ENCODE data around the gene TEX9.
"Not testable (repeated sequence)": the region's sequence is repeated elsewhere in the genome, so short reads cannot be mapped to it uniquely, and the experiment has no call there.

The TEX9 gene

GRCh38 chr15:56365075-56365711, at the start of gene TEX9:
Gene TEX9, plus strand, starts transcription at chr15:56365426. Its CDS starts 25 bp downstream, at chr15:56365451.
- peak; percentile 26 to 44 (median 37) for DNase-seq (ENCODE audit: low read depth in 3 of 3)

- not testable (repeated sequence) for DNase-seq (ENCODE audit: low read depth in 3 of 3)
These were observed 48.7 kb upstream of the TEX9 start for GRCh38 chr15:56316561-56316960.

DNA sequence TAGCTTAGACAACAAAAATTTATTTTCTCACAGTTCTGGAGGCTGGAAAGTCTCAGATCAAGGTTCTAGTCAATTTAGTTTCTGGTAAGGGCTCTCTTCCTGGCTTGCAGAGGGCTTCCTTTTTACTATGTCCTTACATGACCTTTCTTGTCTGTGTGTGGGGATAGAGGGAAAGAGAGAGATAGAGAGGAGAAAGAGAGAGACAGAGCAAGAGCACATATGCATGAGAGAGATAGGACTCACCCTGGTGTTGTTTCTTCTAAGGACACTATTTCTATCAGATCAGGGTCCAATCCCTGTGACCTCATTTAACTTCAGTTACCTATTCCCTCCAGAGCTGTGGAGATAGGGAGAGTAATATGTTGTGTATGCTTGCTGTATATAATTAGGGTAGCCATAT, 44.9 kb upstream of the TEX9 start:
- no peak for DNase-seq (ENCODE audit: low read depth in 3 of 3)

GRCh38 chr15:56320861-56321260, 44.4 kb upstream of the TEX9 start:
- no peak for DNase-seq (ENCODE audit: low read depth in 3 of 3)

DNA sequence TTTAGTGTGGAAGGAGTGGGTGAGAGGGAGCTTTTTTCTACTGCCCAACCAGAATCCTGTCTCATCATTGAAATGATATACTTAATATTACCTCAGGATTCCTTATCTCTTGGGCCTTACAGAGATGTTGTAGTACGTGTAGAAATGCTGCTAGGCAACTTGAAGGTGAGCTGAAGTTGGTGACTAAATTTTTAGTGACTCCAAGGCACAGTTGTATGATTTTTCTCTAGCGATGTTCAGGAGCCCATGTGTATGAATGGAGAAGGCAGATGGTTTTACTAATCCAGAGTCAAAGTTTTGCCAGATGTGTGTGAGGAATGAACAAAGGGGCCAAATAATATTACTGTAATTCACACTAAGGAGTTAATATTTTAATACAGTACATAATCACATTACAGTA, 42.8 kb upstream of the TEX9 start:
- DNase-seq (ENCODE audit: low read depth in 3 of 3): no peak

- no peak for DNase-seq (ENCODE audit: low read depth in 3 of 3)
These were observed 41.8 kb upstream of the TEX9 start for GRCh38 chr15:56323435-56323834.

DNA sequence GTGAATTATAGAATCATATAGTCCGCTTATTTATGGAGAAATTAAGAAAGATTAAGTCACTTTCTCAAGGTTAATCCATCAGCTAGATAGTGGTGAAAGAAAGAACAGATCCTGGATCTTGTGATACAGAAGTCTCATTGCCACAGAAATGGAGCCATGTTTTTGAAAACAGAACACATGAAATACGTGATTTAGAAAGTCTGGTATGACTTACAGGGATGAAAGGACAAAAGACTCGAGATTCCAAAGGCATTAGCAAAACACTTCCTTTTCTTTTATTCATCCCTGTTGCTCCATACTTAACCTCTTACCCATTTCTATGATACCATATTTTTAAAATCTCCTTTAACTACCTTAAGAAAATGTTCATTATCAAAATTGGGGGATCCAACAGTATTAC, 40.0 kb upstream of the TEX9 start:
- DNase-seq (ENCODE audit: low read depth in 3 of 3): no peak

DNA sequence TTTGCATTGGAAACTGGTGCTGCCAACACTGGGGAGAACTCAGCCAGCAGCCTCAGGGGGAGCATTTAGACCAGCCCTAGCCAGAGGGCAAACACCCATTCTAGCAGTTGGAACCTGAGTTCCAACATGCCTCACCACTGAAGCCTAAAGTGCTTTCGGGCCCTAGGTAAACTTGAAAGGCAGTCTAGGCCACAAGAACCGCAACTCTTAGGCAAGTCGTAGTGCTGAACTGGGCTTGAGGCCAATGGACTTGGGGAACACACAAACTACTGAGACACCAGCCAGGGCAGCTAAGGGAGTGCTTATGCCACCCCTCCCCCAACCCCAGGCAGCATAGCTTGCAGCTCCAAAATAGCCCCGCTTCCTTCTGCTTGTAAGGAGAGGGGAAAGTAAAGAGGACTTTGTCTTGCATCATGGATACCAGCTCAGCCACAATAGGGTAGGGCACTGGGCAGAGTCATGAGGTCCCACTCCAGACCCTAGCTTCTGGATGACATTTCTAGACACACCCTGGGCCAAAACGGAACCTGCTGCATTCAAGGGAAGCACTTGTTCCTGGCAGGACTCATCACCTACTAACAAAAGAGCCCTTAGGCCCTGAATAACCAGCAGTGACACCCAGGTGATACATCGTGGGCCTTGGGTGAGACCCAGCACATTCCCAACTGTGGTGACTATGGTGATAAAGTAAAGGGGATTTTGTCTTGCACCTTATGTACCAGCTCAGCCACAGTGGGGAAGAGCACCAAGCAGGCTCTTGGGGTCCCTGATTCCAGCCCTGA, 37.3 kb upstream of the TEX9 start:
- no peak for DNase-seq (ENCODE audit: low read depth in 3 of 3)

- DNase-seq (ENCODE audit: low read depth in 3 of 3): no peak
These were observed 28.0 kb upstream of the TEX9 start for GRCh38 chr15:56337084-56337725.

- no peak for DNase-seq (ENCODE audit: low read depth in 3 of 3)
These were observed 25.6 kb upstream of the TEX9 start for GRCh38 chr15:56339594-56339993.

DNA sequence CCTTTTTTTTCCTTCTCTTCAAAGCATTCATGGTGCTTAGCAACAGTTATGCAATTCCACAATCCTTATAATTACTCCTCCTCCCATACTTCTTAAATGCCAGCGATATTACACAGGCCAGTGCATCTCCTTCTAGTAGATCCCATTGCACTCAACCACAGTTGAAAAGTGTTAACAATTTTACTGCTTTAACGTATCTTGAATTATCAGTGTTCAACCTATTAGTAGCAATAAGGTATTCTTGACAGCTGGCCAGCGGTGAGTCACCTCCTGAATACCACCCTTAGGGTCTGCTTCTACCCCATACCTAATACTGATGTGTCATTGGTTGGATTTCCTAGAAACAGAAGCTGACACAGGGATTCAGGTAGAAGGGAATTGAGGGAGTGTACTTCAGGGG, 24.0 kb upstream of the TEX9 start:
- no peak for DNase-seq (ENCODE audit: low read depth in 3 of 3)

DNA sequence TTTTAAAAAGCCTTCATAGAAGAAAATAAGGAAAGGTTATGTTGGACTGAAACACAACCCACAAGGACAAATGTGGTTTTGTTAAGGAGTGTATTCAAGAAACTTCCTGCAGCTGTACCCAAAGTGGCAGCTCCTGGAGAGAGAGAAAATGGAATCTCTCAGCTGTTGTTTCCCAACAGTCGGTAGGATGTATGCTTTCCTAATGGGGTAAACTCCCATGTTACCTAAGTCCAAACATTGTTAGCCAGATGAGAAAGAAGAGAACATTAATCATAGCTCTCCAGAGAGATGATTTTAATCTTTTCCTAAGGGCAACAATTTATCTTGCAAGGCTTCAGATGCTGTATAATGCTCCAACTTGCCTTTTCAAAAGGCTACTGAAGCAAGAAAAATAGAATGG, 22.6 kb upstream of the TEX9 start:
- no peak for DNase-seq (ENCODE audit: low read depth in 3 of 3)

- DNase-seq (ENCODE audit: low read depth in 3 of 3): no peak
These were observed 21.3 kb upstream of the TEX9 start for GRCh38 chr15:56343879-56344278.

- DNase-seq (ENCODE audit: low read depth in 3 of 3): no peak
These were observed 20.9 kb upstream of the TEX9 start for GRCh38 chr15:56344336-56344735.

- DNase-seq (ENCODE audit: low read depth in 3 of 3): no peak
These were observed 18.8 kb upstream of the TEX9 start for GRCh38 chr15:56346414-56346813.

GRCh38 chr15:56349554-56349953, 15.7 kb upstream of the TEX9 start:
- no peak for DNase-seq (ENCODE audit: low read depth in 3 of 3)

DNA sequence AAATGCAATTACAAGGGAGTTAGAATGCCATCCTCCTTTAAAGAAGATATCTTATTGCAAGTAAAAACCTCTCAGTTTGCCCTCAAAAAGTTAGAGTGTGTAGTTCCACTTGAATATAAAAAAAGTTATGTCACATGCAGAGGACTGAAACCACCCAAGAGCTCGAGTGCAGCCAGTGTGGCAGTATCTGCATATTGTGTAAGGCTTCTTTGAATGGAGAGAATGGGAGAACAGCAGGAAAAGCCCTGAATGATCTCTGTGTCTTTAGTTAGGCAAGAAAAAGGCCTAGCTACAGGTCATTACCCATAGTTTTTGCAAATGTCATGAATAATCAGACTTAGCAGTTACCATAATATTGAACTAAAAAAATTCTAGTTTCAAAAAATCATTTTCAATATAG, 13.9 kb upstream of the TEX9 start:
- DNase-seq (ENCODE audit: low read depth in 3 of 3): no peak

DNA sequence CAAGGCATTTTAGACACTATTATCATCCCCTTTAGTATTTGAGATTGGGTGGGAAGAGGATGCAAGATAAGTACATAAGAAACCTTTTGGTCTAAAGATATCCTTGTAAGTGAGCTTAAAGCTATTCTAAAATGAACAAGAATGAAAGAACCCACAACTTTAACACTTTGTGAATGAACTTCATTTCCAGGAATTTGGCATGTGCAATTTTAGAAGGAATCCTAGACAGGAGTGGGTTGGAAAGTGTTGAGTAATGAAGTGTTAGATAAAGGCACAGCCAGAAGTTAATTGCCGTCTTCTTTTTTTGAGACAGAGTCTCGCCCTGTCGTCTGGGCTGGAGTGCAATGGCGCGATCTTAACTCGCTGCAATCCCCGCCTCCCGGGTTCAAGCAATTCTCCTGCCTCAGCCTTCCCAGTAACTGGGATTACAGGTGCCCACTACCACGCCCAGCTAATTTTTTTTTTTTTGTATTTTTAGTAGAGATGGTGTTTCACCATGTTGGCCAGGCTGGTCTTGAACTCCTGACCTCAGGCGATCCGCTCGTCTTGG, 13.2 kb upstream of the TEX9 start:
- DNase-seq (ENCODE audit: low read depth in 3 of 3): no peak

DNA sequence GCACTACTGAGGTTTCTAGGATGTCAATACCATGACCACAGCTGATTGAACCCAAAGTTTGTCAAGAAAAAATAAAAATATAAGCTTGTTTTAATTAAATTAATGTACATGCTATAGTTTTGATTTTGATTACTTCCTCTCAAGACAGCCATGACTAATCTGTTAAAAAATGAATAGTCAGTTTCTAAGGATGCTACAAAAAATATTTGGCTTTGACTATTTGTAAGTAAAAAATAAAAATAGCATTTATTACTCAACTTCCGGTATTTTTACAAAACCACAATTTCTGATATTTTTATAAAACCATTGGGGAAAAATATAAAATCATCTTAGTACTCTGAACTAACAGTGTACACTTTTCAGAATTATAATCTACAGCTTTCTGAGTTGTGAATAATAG, 12.1 kb upstream of the TEX9 start:
- DNase-seq (ENCODE audit: low read depth in 3 of 3): no peak

GRCh38 chr15:56353740-56354139, 11.5 kb upstream of the TEX9 start:
- no peak for DNase-seq (ENCODE audit: low read depth in 3 of 3)

GRCh38 chr15:56356616-56357015, 8.6 kb upstream of the TEX9 start:
- DNase-seq (ENCODE audit: low read depth in 3 of 3): no peak

GRCh38 chr15:56358604-56359003, 6.6 kb upstream of the TEX9 start:
- DNase-seq (ENCODE audit: low read depth in 3 of 3): no peak

DNA sequence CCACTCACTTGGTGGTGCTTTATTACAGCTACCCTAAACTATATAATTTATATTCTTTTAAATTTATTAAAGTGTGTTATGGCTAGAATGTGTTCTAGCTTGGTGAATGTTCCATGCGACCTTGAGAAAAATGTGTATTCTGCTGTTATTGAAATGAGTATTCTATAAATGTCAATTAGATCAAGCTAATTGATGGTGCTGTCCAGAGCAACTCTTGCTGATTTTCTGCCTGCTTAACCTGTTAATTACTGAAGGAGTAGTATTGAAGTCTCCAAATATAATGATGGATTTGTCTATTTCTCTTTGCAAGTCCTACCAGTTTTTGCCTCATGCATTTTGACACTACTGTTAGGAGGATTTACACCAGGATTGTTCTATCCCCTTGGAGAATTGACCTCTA, 3.2 kb upstream of the TEX9 start:
- DNase-seq (ENCODE audit: low read depth in 3 of 3): no peak
